ENCODE results near the gene LPP.
A peak's percentile ranks its signal among the peaks of the same experiment; 100 is the strongest.

The LPP gene

DNA sequence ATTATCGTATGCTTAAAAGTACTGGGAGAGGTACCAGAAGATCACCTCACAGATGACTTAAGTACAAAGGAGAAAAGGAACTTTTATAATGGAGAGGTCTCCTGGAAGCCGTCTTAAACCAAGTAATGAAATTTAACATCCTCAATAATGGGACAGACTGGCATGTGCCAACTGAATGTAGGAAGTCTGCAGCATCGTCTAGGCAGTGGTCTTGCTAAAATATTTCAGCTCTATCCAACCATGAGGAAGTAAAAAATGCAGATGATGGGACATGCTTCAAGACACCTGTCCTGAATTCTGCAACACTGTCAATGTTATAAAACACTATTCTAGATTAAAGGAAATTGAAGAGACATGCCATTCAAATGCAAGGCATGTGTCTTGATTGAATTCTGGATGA is 559.0 kb downstream of the LPP start:
- POLR2A ChIA-PET (ENCODE audit: low non-redundant PET), result no interaction called here
- H3K27ac ChIP-seq, result no peak overlapping the region
- CTCF ChIA-PET, result interaction anchor here (0.6 kb wide), 1 partner anchor 783 kb away, joined by 3 read pairs; no protein-coding TSS in a partner anchor

DNA sequence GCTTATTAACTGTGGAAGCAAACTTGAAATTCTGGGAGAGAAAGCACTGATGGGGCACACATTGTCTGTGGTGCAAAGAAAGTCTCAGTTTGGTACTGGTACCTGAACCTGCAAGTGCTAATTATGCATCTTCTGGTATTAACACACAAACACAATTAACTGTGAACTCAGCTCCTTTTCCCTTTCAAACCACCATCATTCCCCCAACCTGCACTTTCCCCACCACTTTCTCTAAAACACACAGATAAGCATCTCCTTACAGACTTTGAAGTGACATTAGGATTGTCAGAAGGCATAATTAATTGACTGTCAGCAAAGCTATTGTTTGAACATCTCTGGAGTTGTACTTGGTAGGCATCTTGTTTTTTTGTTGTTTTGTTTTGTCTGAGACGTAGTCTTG is 565.6 kb downstream of the LPP start:
- no peak for DNase-seq (ENCODE audit: low spot score)
- CTCF ChIA-PET, result no interaction called here
- POLR2A ChIA-PET (ENCODE audit: low non-redundant PET), result no interaction called here
- H3K27ac ChIP-seq, result no peak overlapping the region
- TF ChIP-seq, protein P1, sequence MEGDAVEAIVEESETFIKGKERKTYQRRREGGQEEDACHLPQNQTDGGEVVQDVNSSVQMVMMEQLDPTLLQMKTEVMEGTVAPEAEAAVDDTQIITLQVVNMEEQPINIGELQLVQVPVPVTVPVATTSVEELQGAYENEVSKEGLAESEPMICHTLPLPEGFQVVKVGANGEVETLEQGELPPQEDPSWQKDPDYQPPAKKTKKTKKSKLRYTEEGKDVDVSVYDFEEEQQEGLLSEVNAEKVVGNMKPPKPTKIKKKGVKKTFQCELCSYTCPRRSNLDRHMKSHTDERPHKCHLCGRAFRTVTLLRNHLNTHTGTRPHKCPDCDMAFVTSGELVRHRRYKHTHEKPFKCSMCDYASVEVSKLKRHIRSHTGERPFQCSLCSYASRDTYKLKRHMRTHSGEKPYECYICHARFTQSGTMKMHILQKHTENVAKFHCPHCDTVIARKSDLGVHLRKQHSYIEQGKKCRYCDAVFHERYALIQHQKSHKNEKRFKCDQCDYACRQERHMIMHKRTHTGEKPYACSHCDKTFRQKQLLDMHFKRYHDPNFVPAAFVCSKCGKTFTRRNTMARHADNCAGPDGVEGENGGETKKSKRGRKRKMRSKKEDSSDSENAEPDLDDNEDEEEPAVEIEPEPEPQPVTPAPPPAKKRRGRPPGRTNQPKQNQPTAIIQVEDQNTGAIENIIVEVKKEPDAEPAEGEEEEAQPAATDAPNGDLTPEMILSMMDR (conservative IDR thresholded peaks at IDR 0.05; ENCODE audit: low read depth), result no peak

More for the DNA sequence above, 559.0 kb downstream of the LPP start:
- no peak for DNase-seq (ENCODE audit: low spot score)
- TF ChIP-seq, protein P1 (conservative IDR thresholded peaks at IDR 0.05; ENCODE audit: low read depth), result no peak

DNA sequence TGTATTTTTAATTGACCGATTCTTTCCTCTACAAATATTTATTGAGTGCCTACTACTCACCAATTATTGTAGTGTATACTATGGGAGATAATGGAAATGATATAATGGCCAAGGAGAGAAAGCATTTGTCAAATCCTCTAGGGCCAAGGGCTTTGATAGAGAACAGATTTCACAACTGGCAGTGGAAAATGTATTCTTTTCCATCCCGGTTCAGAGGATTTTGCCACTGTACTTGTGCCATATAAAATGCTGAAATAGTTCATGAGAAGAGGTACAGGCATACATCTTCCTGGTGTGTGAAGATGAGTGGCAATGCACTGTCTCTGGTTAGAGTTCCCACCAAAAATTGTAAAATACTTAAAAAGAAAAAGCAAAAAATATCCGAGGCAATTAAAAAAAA is 566.3 kb downstream of the LPP start:
- CTCF ChIA-PET, result no interaction called here
- POLR2A ChIA-PET (ENCODE audit: low non-redundant PET), result no interaction called here
- TF ChIP-seq, protein P1 (conservative IDR thresholded peaks at IDR 0.05; ENCODE audit: low read depth), result no peak
- DNase-seq (ENCODE audit: low spot score), result no peak
- no peak overlapping the region for H3K27ac ChIP-seq

DNA sequence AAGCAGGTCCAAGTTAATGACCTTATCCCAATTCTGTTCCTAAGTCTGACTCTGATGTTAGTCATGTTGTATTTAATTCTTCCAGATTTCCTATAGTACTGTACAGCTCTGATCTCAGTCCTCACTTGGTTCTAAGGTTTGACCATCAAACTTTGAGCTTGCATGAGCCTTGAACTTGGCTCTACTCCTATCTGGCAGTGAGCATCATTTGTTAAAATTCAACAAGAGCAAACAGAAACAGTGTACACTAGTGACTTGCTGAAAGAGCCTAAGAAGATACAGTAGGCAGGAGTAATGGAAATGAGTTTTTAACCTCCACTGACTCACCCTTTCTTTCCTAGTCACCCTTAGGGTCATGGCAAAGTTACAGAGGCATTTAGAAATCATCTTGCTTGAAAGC is 566.7 kb downstream of the LPP start:
- peak; percentile 26 for DNase-seq (ENCODE audit: low spot score)
- no peak overlapping the region for H3K27ac ChIP-seq
- TF ChIP-seq, protein P1 (conservative IDR thresholded peaks at IDR 0.05; ENCODE audit: low read depth), result no peak
- ChIA-PET POLR2A (ENCODE audit: low non-redundant PET) (no interaction called here), CTCF (no interaction called here)

DNA sequence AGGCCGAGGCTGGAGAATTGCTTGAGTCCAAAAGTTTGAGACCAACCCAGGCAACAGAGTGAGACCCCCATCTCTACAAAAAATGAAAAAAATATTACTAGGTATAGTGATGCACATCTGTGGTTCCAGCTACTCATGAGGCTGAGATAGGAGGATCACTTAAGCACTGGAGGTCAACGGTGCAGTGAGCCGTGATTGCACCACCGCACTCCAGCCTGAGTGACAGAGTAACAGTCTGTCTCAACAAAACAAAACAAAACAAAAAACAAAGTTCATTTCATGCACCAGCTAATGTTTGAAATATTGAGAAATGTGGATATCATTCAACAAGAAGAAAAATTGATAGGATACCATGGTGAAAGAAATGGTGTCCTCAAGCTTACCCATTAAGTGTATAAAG is 567.4 kb downstream of the LPP start:
- ChIA-PET CTCF (interaction anchor here (0.6 kb wide), 1 partner anchor 905 kb away, joined by 5 read pairs; no protein-coding TSS in a partner anchor), POLR2A (ENCODE audit: low non-redundant PET) (no interaction called here)
- TF ChIP-seq, protein P1 (conservative IDR thresholded peaks at IDR 0.05; ENCODE audit: low read depth), result no peak
- no peak overlapping the region for H3K27ac ChIP-seq
- DNase-seq (ENCODE audit: low spot score), result no peak

DNA sequence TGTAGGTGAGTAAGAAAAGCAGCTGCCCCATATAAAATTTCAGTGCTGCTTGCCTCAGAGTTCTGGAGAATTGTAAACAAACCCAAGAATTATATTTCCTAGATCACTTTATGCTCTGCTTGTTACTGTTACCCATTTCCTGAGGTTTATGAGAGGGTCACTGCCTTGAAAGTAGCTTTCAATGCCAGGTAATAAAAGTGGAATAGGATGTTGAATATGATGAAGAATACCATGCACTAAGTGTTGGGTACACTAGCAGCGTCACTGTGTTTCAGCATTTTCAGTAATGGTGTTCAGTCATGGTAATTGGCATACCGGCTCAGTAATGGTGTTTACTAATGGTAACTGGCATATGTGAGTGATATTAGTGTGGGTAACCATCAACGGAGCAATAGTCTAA is 568.0 kb downstream of the LPP start:
- POLR2A ChIA-PET (ENCODE audit: low non-redundant PET), result no interaction called here

More for the DNA sequence above, 568.0 kb downstream of the LPP start:
- TF ChIP-seq, protein P1 (conservative IDR thresholded peaks at IDR 0.05; ENCODE audit: low read depth), result no peak
- H3K27ac ChIP-seq, result no peak overlapping the region
- no peak for DNase-seq (ENCODE audit: low spot score)
- CTCF ChIA-PET, result interaction anchor here (0.6 kb wide), 1 partner anchor 906 kb away, joined by 5 read pairs; no protein-coding TSS in a partner anchor
